Measurements from ENCODE around the gene CELF2. TPM values are rescaled to one million over a fixed set of nuclear protein-coding genes. Genes with fewer than 3 reads are reported as not detected.
A peak's percentile ranks its signal among the peaks of the same experiment; 100 is the strongest.

CELF2 gene
- total RNA-seq, 1 experiment from 2014 or later, result 28.7 TPM

DNA sequence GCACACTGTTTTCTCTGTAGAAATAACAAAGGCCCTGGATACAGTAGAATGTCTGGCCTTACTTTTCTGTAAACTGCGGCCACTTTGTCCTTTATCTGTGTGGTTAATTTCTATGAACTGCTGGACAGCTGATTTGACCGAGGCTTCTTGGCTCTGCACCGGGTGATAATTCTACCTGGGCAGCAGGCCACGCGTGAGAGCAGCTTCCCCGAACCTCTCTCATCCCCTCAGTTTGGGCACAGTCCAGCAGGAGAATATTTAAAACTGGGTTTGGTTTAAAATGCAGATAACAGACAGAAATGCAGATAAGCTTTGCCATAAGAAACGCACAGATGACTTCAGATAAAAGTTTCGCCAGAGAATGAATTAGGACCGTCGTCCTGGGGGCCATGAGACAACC, 81.0 kb downstream of the CELF2 start:
- H2BK120ac ChIP-seq (ENCODE audit: low read depth, low read length, poor library complexity, severe bottlenecking), result no peak overlapping the region
- Mint-ChIP-seq H3K4me1 (peaks cover 42 to 47% of the 10 kb centered on the region in 2 experiments), H3K36me3 (ENCODE audit: insufficient read depth in 1 of 3, low read depth in 3 of 3) (no peaks in the 10 kb centered on the region; a peak in 1 of 7 replicates), H3K27me3 (ENCODE audit: low read depth) (no peaks in the 10 kb centered on the region), H3K27ac (peak overlapping the region in 2 of 3 experiments; percentile 2 to 21; a peak in 2 of 7 replicates), H3K9me3 (no peaks in the 10 kb centered on the region), H3K4me3 (no peak overlapping the region)
- H4K5ac ChIP-seq (ENCODE audit: insufficient read length, low read depth, low read length), result no peak overlapping the region
- no peaks in the 10 kb centered on the region for H3K79me1 ChIP-seq (ENCODE audit: insufficient read depth, low read depth, low read length, poor library complexity, severe bottlenecking)
- H3K27ac ChIP-seq (ENCODE audit: insufficient read length, low read depth, low read length), result no peak overlapping the region
- H3K23ac ChIP-seq (ENCODE audit: insufficient read length, low read depth, low read length), result no peak overlapping the region
- H3K14ac ChIP-seq (ENCODE audit: insufficient read depth, low read length), result no peak overlapping the region
- H3K18ac ChIP-seq (ENCODE audit: insufficient read length, low read depth, low read length), result no peak overlapping the region
- no CpG with 5 or more reads among the region's 10 CpGs for WGBS (ENCODE audit: extremely low coverage, insufficient read length, low lambda C conversion rate)
- no peak overlapping the region for H3T11ph ChIP-seq (ENCODE audit: low read length)
- peaks cover 10% of the 10 kb centered on the region; the same call in 1 of the 2 replicates for H3K4me1 ChIP-seq (ENCODE audit: insufficient read depth, low read length)
- TF ChIP-seq, protein P1, sequence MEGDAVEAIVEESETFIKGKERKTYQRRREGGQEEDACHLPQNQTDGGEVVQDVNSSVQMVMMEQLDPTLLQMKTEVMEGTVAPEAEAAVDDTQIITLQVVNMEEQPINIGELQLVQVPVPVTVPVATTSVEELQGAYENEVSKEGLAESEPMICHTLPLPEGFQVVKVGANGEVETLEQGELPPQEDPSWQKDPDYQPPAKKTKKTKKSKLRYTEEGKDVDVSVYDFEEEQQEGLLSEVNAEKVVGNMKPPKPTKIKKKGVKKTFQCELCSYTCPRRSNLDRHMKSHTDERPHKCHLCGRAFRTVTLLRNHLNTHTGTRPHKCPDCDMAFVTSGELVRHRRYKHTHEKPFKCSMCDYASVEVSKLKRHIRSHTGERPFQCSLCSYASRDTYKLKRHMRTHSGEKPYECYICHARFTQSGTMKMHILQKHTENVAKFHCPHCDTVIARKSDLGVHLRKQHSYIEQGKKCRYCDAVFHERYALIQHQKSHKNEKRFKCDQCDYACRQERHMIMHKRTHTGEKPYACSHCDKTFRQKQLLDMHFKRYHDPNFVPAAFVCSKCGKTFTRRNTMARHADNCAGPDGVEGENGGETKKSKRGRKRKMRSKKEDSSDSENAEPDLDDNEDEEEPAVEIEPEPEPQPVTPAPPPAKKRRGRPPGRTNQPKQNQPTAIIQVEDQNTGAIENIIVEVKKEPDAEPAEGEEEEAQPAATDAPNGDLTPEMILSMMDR (conservative IDR thresholded peaks at IDR 0.05), result no peak
- peak overlapping the region; percentile 97 for H2BK20ac ChIP-seq (ENCODE audit: low read depth, low read length, poor library complexity, severe bottlenecking)
- no peak overlapping the region for H2AK5ac ChIP-seq (ENCODE audit: insufficient read length, low read length)
- H4K91ac ChIP-seq (ENCODE audit: insufficient read length, low read depth, low read length), result no peak overlapping the region
- no peaks in the 10 kb centered on the region for H3K27me3 ChIP-seq (ENCODE audit: insufficient read depth, low read length)
- no peaks in the 10 kb centered on the region for H4K20me1 ChIP-seq (ENCODE audit: control insufficient read depth, insufficient read depth, insufficient read length)
- no peak overlapping the region for H3K9ac ChIP-seq (ENCODE audit: extremely low read depth, insufficient read length, low read length)
- DNase-seq, result no peak
- H3K4me2 ChIP-seq (ENCODE audit: insufficient read depth, insufficient read length, low read length), result no peak overlapping the region
- H4K8ac ChIP-seq (replicated peaks; ENCODE audit: insufficient read length, low read depth, low read length), result no peak overlapping the region
- H3K23me2 ChIP-seq (ENCODE audit: insufficient read length, low read depth, low read length, poor library complexity, severe bottlenecking), result no peaks in the 10 kb centered on the region
- no peaks in the 10 kb centered on the region for H3K9me3 ChIP-seq (ENCODE audit: control insufficient read depth, low read depth, low read length)
- no peak overlapping the region for H2BK12ac ChIP-seq (ENCODE audit: insufficient read length, low read depth, low read length)
- H3K4ac ChIP-seq (ENCODE audit: low read depth, low read length), result no peak overlapping the region
- H3K56ac ChIP-seq (ENCODE audit: insufficient read length, low read depth, low read length), result no peak overlapping the region
- H2BK5ac ChIP-seq (ENCODE audit: insufficient read length, low read length), result no peak overlapping the region
- no peaks in the 10 kb centered on the region; the same call in 1 of the 2 replicates for H3K79me2 ChIP-seq (ENCODE audit: insufficient read depth, low read length)
- no peak overlapping the region for H2BK15ac ChIP-seq (ENCODE audit: low read depth, low read length)
- no peak overlapping the region for H2AFZ ChIP-seq (ENCODE audit: low read length)
